K562 (cell line): ENCODE measurements around the gene ST3GAL3.

Experiments used
- CEBPB ChIP-seq: fragments of 450-650 bp; IDR thresholded peaks from 2 replicates; pipeline ENCODE4 v1.6.1; 2016; ENCODE audit warnings: missing genetic modification characterization, missing compliant biosample characterization
- GABPB1 ChIP-seq: sonication (generic); formaldehyde crosslinking; IDR thresholded peaks from 2 replicates; pipeline ENCODE4 v1.8.0; 2022; ENCODE audit warnings: mild to moderate bottlenecking, missing genetic modification reagents
- PPARD ChIP-seq: fragments of 250-450 bp; sonication (Bioruptor Pico); IDR thresholded peaks from 2 replicates; pipeline ENCODE4 v1.8.0; 2022; ENCODE audit warnings: inconsistent platforms, mild to moderate bottlenecking, moderate library complexity
- TFAP4 ChIP-seq: sonication (generic); formaldehyde crosslinking; IDR thresholded peaks from 2 replicates; pipeline ENCODE4 v1.8.0; 2022; ENCODE audit warnings: missing genetic modification reagents, mild to moderate bottlenecking, moderate library complexity, borderline replicate concordance
- ZNF354B ChIP-seq: fragments of 250-450 bp; sonication (Bioruptor Pico); IDR thresholded peaks from 2 replicates; pipeline ENCODE4 v1.4.0; 2020
- ZNF76 ChIP-seq: fragments of 250-450 bp; sonication (Bioruptor Pico); IDR thresholded peaks from 2 replicates; pipeline ENCODE4 v1.4.0; 2020; ENCODE audit warnings: mild to moderate bottlenecking, moderate library complexity, borderline replicate concordance
- TF ChIP-seq, protein P1 (sequence below): sonication (generic); formaldehyde crosslinking; IDR thresholded peaks from 2 replicates; pipeline ENCODE4 v1.5.0; 2020; ENCODE audit warnings: missing genetic modification reagents
- TF ChIP-seq, protein P2 (sequence below), 3 experiments: IDR thresholded peaks in 2 of 3; conservative IDR thresholded peaks in 1 of 3; 2 replicates each; pipeline ENCODE4 v1.5.1; 2011 to 2012; ENCODE audit warnings: low read length in 3 of 3, mild to moderate bottlenecking in 3 of 3, control low read depth in 2 of 3, improper control_type of control experiment in 1 of 3, inconsistent platforms in 1 of 3, low read depth in 1 of 3, mixed read lengths in 1 of 3, moderate library complexity in 1 of 3; ENCODE audit not compliant: insufficient read depth in 2 of 3

GRCh38 chr1:43970502-43970901 lies 263.2 kb downstream of the ST3GAL3 start:
- TF ChIP-seq, protein P1, sequence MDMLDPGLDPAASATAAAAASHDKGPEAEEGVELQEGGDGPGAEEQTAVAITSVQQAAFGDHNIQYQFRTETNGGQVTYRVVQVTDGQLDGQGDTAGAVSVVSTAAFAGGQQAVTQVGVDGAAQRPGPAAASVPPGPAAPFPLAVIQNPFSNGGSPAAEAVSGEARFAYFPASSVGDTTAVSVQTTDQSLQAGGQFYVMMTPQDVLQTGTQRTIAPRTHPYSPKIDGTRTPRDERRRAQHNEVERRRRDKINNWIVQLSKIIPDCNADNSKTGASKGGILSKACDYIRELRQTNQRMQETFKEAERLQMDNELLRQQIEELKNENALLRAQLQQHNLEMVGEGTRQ (CRISPR knock-in tag): no peak
- TF ChIP-seq, protein P2, sequence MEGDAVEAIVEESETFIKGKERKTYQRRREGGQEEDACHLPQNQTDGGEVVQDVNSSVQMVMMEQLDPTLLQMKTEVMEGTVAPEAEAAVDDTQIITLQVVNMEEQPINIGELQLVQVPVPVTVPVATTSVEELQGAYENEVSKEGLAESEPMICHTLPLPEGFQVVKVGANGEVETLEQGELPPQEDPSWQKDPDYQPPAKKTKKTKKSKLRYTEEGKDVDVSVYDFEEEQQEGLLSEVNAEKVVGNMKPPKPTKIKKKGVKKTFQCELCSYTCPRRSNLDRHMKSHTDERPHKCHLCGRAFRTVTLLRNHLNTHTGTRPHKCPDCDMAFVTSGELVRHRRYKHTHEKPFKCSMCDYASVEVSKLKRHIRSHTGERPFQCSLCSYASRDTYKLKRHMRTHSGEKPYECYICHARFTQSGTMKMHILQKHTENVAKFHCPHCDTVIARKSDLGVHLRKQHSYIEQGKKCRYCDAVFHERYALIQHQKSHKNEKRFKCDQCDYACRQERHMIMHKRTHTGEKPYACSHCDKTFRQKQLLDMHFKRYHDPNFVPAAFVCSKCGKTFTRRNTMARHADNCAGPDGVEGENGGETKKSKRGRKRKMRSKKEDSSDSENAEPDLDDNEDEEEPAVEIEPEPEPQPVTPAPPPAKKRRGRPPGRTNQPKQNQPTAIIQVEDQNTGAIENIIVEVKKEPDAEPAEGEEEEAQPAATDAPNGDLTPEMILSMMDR (IDR thresholded peaks at IDR 0.05 in 2 of 3, conservative IDR thresholded peaks at IDR 0.05 in 1 of 3; ENCODE audit: insufficient read depth in 2 of 3, low read depth in 1 of 3, low read length in 3 of 3): no peak
- no peak for TF ChIP-seq ZNF354B
- no peak for TF ChIP-seq CEBPB
- no peak for TF ChIP-seq GABPB1 (CRISPR knock-in tag)
- TF ChIP-seq PPARD: no peak
- no peak for TF ChIP-seq TFAP4 (CRISPR knock-in tag)
- no peak for TF ChIP-seq ZNF76 (CRISPR knock-in tag)
